Adrenal gland (tissue), 12 donors: Measurements from ENCODE around the gene ATE1. TPM values are rescaled to one million over a fixed set of nuclear protein-coding genes. Genes with fewer than 3 reads are reported as not detected.

Experiments used
- DNase-seq, 7 donors: peaks; one replicate each; pipeline ENCODE4 v3.0.0-alpha.2; 2019 to 2020
- H3K27ac ChIP-seq, 5 donors: fragments of 200-600 bp; sonication (generic) in 4 of 5; 1 replicate in 3 of 5; 2 replicates in 2 of 5; pipeline versions ENCODE4 v1.5.1 to v1.8.0; 2016 to 2020; ENCODE audit warnings: mild to moderate bottlenecking in 1 of 5
- H3K27me3 ChIP-seq: fragments of 200-600 bp; 2 replicates; pipeline ENCODE4 v1.8.0; 2021
- H3K36me3 ChIP-seq, 2 donors: fragments of 200-600 bp; replicated peaks in 1 of 2; 1 replicate in 1 of 2; 2 replicates in 1 of 2; pipeline versions ENCODE4 v1.5.1 to v1.8.0; 2018 to 2022
- H3K4me1 ChIP-seq, 2 donors: fragments of 200-600 bp; replicated peaks in 1 of 2; 1 replicate in 1 of 2; 2 replicates in 1 of 2; pipeline versions ENCODE4 v1.5.1 to v1.8.0; 2018 to 2021
- H3K4me3 ChIP-seq, 4 donors: fragments of 200-600 bp; sonication (generic) in 3 of 4; one replicate each; pipeline ENCODE4 v1.5.1; 2016 to 2018
- H3K9me3 ChIP-seq, 3 donors: fragments of 200-600 bp; sonication (generic) in 1 of 3; replicated peaks in 1 of 3; 1 replicate in 2 of 3; 2 replicates in 1 of 3; pipeline versions ENCODE4 v1.5.1 to v1.8.0; 2016 to 2021
- CTCF ChIP-seq, 6 experiments: fragments of 450-650 bp in 4 of 6; fragments of 200-600 bp in 2 of 6; sonication (generic) in 1 of 6; IDR thresholded peaks; 1 replicate in 5 of 6; 2 replicates in 1 of 6; pipeline versions ENCODE4 v1.5.1 to v1.8.0; 2016 to 2021; ENCODE audit warnings: antibody characterized with exemption in 6 of 6, mild to moderate bottlenecking in 2 of 6, moderate library complexity in 1 of 6
- POLR2A ChIP-seq, 2 donors: fragments of 450-650 bp; IDR thresholded peaks; one replicate each; pipeline ENCODE4 v1.6.1; 2017; ENCODE audit warnings: antibody characterized with exemption in 2 of 2, mild to moderate bottlenecking in 2 of 2, moderate library complexity in 1 of 2
- WGBS, 4 donors: extraction: QIAGEN DNeasy Blood & Tissue Kit in 2 of 4; methylation state at CpG; one replicate each; pipeline versions ENCODE4 v1.1.5 to v1.1.7; 2013 to 2017; 5-methylcytosine and 5-hydroxymethylcytosine counted together
- intact Hi-C, 2 donors: fragments of 100-400 bp; cut with DNase I; formaldehyde crosslinking; loops; one replicate each; pipeline versions ENCODE4 v1.14.1 to v1.15.0; 2022 to 2023
- polyA plus RNA-seq, 3 donors: library from polyadenylated mRNA; stranded (reverse); fragments of 200-250 nt in 2 of 3; fragments of 350-450 nt in 1 of 3; fragmentation: Illumina TruSeq in 1 of 3; extraction: RNeasy Lipid Tissue Mini Kit (QIAGEN cat#74804) in 1 of 3; gene quantifications; one replicate each; pipeline ENCODE4 v1.2.3, GENCODE V29; 2013 to 2014
- total RNA-seq, 9 donors: library from RNA; depleted of rRNA in 4 of 9; stranded (reverse); fragments of >200 nt in 4 of 9; fragments of 120-200 nt in 1 of 9; fragmentation: NEBNext Ultra II Directional in 1 of 9; extraction: Animal tissue kit (Norgen Biotek cat#: 25700) in 1 of 9; gene quantifications; one replicate each; pipeline versions ENCODE4 v1.1.0 to v1.2.4, GENCODE V29; 2013 to 2023
- donor health status: healthy with polysubstance abuse.
- donor health status: Bipolar disorder and iron deficiency.
- donor health status: DM: yes; HTN: yes; CAD: no.
- donor health status: DM: no; HTN: no; CAD: no.
- donor health status: DM: no; HTN: no; CAD: no.
- donor health status: DM: yes; HTN: yes; CAD: no.

Gene ATE1
- total and polyA plus RNA-seq, 12 donors, result 4.2 to 53.7 (median 31.9) TPM

GRCh38 chr10:121891103-121891502 lies 36.7 kb downstream of the ATE1 start:
- H3K36me3 ChIP-seq, result no peaks in the 10 kb centered on the region
- H3K4me1 ChIP-seq, result no peaks in the 10 kb centered on the region
- no peak for TF ChIP-seq POLR2A (IDR thresholded peaks at IDR 0.05)
- TF ChIP-seq CTCF (IDR thresholded peaks at IDR 0.05), result no peak
- no peaks in the 10 kb centered on the region for H3K27me3 ChIP-seq
- 86 to 90% (median 88%) methylated on average over 5 of the region's 5 CpGs for WGBS, 4 donors
- H3K4me3 ChIP-seq, result no peak overlapping the region
- intact Hi-C loops, result no loop called here
- H3K9me3 ChIP-seq, result no peaks in the 10 kb centered on the region
- H3K27ac ChIP-seq, result no peak overlapping the region
- DNase-seq, result no peak

GRCh38 chr10:121889212-121889611 lies 38.6 kb downstream of the ATE1 start:
- Histone ChIP-seq H3K27me3 (no peaks in the 10 kb centered on the region), H3K4me1 (no peaks in the 10 kb centered on the region), H3K9me3 (no peaks in the 10 kb centered on the region), H3K36me3 (no peaks in the 10 kb centered on the region), H3K27ac (no peak overlapping the region), H3K4me3 (no peak overlapping the region)
- intact Hi-C loops, result no loop called here
- no peak for DNase-seq
- WGBS, 4 donors, result 69 to 88% (median 75%) methylated on average over 5 of the region's 5 CpGs
- TF ChIP-seq POLR2A (IDR thresholded peaks at IDR 0.05), result no peak
- no peak for TF ChIP-seq CTCF (IDR thresholded peaks at IDR 0.05)

- WGBS, 4 donors, result 49 to 54% (median 52%) methylated on average over 7 of the region's 7 CpGs
- Histone ChIP-seq H3K4me1 (no peaks in the 10 kb centered on the region), H3K27me3 (no peaks in the 10 kb centered on the region), H3K36me3 (no peaks in the 10 kb centered on the region), H3K9me3 (no peaks in the 10 kb centered on the region), H3K4me3 (no peak overlapping the region), H3K27ac (no peak overlapping the region)
- TF ChIP-seq CTCF (IDR thresholded peaks at IDR 0.05), result peak; percentile 40 to 72 (median 58)
- TF ChIP-seq POLR2A (IDR thresholded peaks at IDR 0.05), result no peak
- intact Hi-C loops, result no loop called here
- peak; percentile 30 to 70 (median 47) for DNase-seq
Measured at GRCh38 chr10:121886997-121887622, 40.7 kb downstream of the ATE1 start.

- Histone ChIP-seq H3K27ac (no peak overlapping the region), H3K9me3 (no peaks in the 10 kb centered on the region), H3K4me1 (no peaks in the 10 kb centered on the region), H3K36me3 (no peaks in the 10 kb centered on the region), H3K4me3 (no peak overlapping the region), H3K27me3 (no peaks in the 10 kb centered on the region)
- WGBS, 4 donors, result 83 to 93% (median 89%) methylated on average over 5 of the region's 5 CpGs
- TF ChIP-seq CTCF (IDR thresholded peaks at IDR 0.05) (no peak), POLR2A (IDR thresholded peaks at IDR 0.05) (no peak)
- intact Hi-C loops, result no loop called here
- no peak for DNase-seq
Measured at GRCh38 chr10:121886181-121886580, 41.6 kb downstream of the ATE1 start.
